HepG2 (cell line): ENCODE data around the gene FAM174B. TPM values are rescaled to one million over a fixed set of nuclear protein-coding genes. Genes with fewer than 3 reads are reported as not detected.
A peak's percentile ranks its signal among the peaks of the same experiment; 100 is the strongest.

Source experiments
- CHD4 ChIP-seq: fragments of 200-600 bp; sonication (generic); IDR thresholded peaks from 2 replicates; pipeline ENCODE4 v1.7.0; 2017; ENCODE audit warnings: mild to moderate bottlenecking, low read length, borderline replicate concordance
- DMAP1 ChIP-seq: IDR thresholded peaks from 2 replicates; pipeline ENCODE4 v1.6.1; 2016
- GZF1 ChIP-seq: sonication (generic); formaldehyde crosslinking; IDR thresholded peaks from 2 replicates; pipeline ENCODE4 v1.5.1; 2020; ENCODE audit warnings: mild to moderate bottlenecking, missing genetic modification reagents
- MYC ChIP-seq: sonication (generic); formaldehyde crosslinking; IDR thresholded peaks from 2 replicates; pipeline ENCODE4 v1.9.0; 2021; ENCODE audit warnings: missing genetic modification reagents, borderline replicate concordance
- NFE2 ChIP-seq: sonication (generic); formaldehyde crosslinking; IDR thresholded peaks from 2 replicates; pipeline ENCODE4 v1.4.0; 2020; ENCODE audit warnings: missing genetic modification reagents
- NKX3-1 ChIP-seq: sonication (generic); formaldehyde crosslinking; IDR thresholded peaks from 2 replicates; pipeline ENCODE4 v1.5.0; 2020; ENCODE audit warnings: missing genetic modification reagents
- PAF1 ChIP-seq: IDR thresholded peaks from 2 replicates; pipeline ENCODE4 v1.6.1; 2016; ENCODE audit warnings: missing genetic modification reagents, missing compliant biosample characterization
- PPARG ChIP-seq: conservative IDR thresholded peaks from 2 replicates; pipeline ENCODE4 v1.6.1; 2016; ENCODE audit warnings: missing biosample characterization, missing genetic modification reagents
- RBAK ChIP-seq: sonication (generic); formaldehyde crosslinking; IDR thresholded peaks from 2 replicates; pipeline ENCODE4 v1.5.1; 2020; ENCODE audit warnings: mild to moderate bottlenecking, missing genetic modification reagents
- ZNF124 ChIP-seq: sonication (generic); formaldehyde crosslinking; IDR thresholded peaks from 2 replicates; pipeline ENCODE4 v1.4.0; 2020; ENCODE audit warnings: missing genetic modification reagents
- ZNF432 ChIP-seq: sonication (generic); formaldehyde crosslinking; IDR thresholded peaks from 2 replicates; pipeline ENCODE4 v1.5.0; 2020; ENCODE audit warnings: missing genetic modification reagents, mild to moderate bottlenecking, borderline replicate concordance
- ZNF552 ChIP-seq: sonication (generic); formaldehyde crosslinking; IDR thresholded peaks from 2 replicates; pipeline ENCODE4 v1.9.0; 2022; ENCODE audit warnings: missing genetic modification reagents, mild to moderate bottlenecking, borderline replicate concordance
- ZNF557 ChIP-seq: sonication (generic); formaldehyde crosslinking; IDR thresholded peaks from 2 replicates; pipeline ENCODE4 v1.4.0; 2020; ENCODE audit warnings: missing genetic modification reagents
- ZNF709 ChIP-seq: sonication (generic); formaldehyde crosslinking; IDR thresholded peaks from 2 replicates; pipeline ENCODE4 v1.5.0; 2020; ENCODE audit warnings: mild to moderate bottlenecking, missing genetic modification reagents
- ZNF777 ChIP-seq: sonication (generic); formaldehyde crosslinking; IDR thresholded peaks from 2 replicates; pipeline ENCODE4 v1.4.0; 2020; ENCODE audit warnings: missing genetic modification reagents
- polyA plus RNA-seq, 8 experiments: library from polyadenylated mRNA; depleted of rRNA in 3 of 8; stranded (reverse) in 7 of 8; unstranded in 1 of 8; fragments of >200 nt; fragmentation: Illumina TruSeq in 4 of 8; extraction: Trizol in 4 of 8; gene quantifications; 2 replicates each; pipeline versions ENCODE4 v1.2.1 to v1.2.3, GENCODE V29; 2011 to 2016; ENCODE audit warnings: low read depth in 4 of 8, missing spikeins in 1 of 8, mixed read lengths in 1 of 8; ENCODE audit not compliant: insufficient read depth in 1 of 8
- total RNA-seq, 5 experiments: library from RNA; depleted of rRNA; stranded (reverse); fragments of >200 nt; fragmentation: Illumina TruSeq; extraction: Trizol; gene quantifications; 2 replicates each; pipeline ENCODE4 v1.2.3, GENCODE V29; 2016; ENCODE audit warnings: low read depth in 1 of 5
- TF ChIP-seq, protein P1 (sequence below): sonication (generic); formaldehyde crosslinking; IDR thresholded peaks from 2 replicates; pipeline ENCODE4 v1.5.1; 2020; ENCODE audit warnings: missing genetic modification reagents, mild to moderate bottlenecking, borderline replicate concordance
- TF ChIP-seq, protein P2 (sequence below): sonication (generic); formaldehyde crosslinking; IDR thresholded peaks from 2 replicates; pipeline ENCODE4 v1.4.0; 2020; ENCODE audit warnings: missing genetic modification reagents
- TF ChIP-seq, protein P3 (sequence below): sonication (generic); formaldehyde crosslinking; conservative IDR thresholded peaks from 2 replicates; pipeline ENCODE4 v1.8.1; 2023; ENCODE audit warnings: missing genetic modification reagents
- TF ChIP-seq, protein P4 (sequence below): sonication (generic); formaldehyde crosslinking; IDR thresholded peaks from 2 replicates; pipeline ENCODE4 v1.5.0; 2020; ENCODE audit warnings: mild to moderate bottlenecking, missing genetic modification reagents, borderline replicate concordance
- TF ChIP-seq, protein P5 (sequence below): sonication (generic); formaldehyde crosslinking; IDR thresholded peaks from 2 replicates; pipeline ENCODE4 v1.9.0; 2021; ENCODE audit warnings: missing genetic modification reagents, borderline replicate concordance

Gene FAM174B
- total and polyA plus RNA-seq, 2 of the 13 experiments (the other 11 are each of a cell fraction or from before 2014, with no cell fraction given): 0.90 to 2.1 TPM

DNA sequence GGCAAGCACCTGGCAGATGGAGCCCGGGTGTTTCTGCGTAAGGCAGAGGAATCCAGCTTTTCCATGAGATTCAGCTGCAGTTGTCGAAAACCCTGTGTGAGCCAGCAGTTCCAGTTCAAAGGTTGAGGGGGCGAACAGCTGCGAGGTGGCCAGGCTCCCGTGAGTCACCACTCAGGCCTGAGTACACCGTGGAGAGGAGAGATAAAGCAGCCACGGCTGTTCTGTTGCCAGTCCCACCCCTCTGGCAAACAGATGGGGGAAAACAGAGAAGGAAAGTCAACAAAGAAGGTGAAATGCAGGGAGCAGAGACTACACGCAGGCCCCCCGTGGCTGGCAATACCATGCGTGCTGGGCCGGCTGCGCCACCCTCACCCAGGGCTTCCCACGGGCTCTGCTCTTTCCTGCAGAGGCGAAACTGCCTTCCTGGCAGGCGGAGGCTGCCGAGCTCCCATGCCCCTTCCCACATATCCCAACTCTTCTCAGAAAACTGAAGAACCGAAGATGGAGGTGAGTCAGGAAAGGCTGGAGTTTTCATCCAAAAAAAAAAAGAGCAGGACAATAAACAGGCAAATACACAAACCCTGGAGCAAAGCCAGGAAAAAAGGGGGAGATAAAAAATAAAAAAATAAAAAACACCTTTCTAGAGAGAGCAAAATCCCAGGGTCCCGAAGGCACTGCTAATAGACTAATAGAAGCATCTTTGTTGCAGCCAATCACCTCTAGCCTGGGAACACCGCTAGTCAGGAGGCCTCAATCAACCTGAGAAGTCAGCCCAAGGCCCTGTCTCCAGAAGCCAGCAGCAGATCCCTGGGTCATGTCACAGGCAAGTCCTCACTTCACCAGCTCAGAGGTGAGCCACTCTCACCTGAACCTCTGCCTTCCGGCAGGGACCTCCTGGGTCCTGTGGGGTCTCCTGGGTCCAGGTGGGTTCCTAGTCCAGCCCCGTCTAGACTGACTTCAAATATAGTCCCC lies 37.7 kb downstream of the FAM174B start (continued):
- TF ChIP-seq ZNF552 (CRISPR knock-in tag): no peak
- TF ChIP-seq MYC (CRISPR knock-in tag): no peak
- no peak for TF ChIP-seq ZNF124
- TF ChIP-seq DMAP1: peak; percentile 42; the same call in 1 of the 2 replicates
- no peak; the same call in 1 of the 2 replicates for TF ChIP-seq ZNF777 (CRISPR knock-in tag)
- 0 out of 2 replicates have a peak, but pooled peaks have one; percentile 2 for TF ChIP-seq ZNF709 (CRISPR knock-in tag)
- TF ChIP-seq RBAK (CRISPR knock-in tag): no peak
- no peak; the same call in 1 of the 2 replicates for TF ChIP-seq PPARG (CRISPR knock-in tag)
- no peak for TF ChIP-seq ZNF432
- no peak; the same call in 1 of the 2 replicates for TF ChIP-seq NKX3-1 (CRISPR knock-in tag)
- TF ChIP-seq GZF1 (CRISPR knock-in tag): no peak
- TF ChIP-seq, protein P1, sequence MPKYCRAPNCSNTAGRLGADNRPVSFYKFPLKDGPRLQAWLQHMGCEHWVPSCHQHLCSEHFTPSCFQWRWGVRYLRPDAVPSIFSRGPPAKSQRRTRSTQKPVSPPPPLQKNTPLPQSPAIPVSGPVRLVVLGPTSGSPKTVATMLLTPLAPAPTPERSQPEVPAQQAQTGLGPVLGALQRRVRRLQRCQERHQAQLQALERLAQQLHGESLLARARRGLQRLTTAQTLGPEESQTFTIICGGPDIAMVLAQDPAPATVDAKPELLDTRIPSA (CRISPR knock-in tag): no peak
- TF ChIP-seq, protein P2, sequence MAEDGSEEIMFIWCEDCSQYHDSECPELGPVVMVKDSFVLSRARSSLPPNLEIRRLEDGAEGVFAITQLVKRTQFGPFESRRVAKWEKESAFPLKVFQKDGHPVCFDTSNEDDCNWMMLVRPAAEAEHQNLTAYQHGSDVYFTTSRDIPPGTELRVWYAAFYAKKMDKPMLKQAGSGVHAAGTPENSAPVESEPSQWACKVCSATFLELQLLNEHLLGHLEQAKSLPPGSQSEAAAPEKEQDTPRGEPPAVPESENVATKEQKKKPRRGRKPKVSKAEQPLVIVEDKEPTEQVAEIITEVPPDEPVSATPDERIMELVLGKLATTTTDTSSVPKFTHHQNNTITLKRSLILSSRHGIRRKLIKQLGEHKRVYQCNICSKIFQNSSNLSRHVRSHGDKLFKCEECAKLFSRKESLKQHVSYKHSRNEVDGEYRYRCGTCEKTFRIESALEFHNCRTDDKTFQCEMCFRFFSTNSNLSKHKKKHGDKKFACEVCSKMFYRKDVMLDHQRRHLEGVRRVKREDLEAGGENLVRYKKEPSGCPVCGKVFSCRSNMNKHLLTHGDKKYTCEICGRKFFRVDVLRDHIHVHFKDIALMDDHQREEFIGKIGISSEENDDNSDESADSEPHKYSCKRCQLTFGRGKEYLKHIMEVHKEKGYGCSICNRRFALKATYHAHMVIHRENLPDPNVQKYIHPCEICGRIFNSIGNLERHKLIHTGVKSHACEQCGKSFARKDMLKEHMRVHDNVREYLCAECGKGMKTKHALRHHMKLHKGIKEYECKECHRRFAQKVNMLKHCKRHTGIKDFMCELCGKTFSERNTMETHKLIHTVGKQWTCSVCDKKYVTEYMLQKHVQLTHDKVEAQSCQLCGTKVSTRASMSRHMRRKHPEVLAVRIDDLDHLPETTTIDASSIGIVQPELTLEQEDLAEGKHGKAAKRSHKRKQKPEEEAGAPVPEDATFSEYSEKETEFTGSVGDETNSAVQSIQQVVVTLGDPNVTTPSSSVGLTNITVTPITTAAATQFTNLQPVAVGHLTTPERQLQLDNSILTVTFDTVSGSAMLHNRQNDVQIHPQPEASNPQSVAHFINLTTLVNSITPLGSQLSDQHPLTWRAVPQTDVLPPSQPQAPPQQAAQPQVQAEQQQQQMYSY (CRISPR knock-in tag): peak; percentile 60; the same call in 1 of the 2 replicates
- no peak for TF ChIP-seq CHD4
- no peak for TF ChIP-seq PAF1
- TF ChIP-seq, protein P3, sequence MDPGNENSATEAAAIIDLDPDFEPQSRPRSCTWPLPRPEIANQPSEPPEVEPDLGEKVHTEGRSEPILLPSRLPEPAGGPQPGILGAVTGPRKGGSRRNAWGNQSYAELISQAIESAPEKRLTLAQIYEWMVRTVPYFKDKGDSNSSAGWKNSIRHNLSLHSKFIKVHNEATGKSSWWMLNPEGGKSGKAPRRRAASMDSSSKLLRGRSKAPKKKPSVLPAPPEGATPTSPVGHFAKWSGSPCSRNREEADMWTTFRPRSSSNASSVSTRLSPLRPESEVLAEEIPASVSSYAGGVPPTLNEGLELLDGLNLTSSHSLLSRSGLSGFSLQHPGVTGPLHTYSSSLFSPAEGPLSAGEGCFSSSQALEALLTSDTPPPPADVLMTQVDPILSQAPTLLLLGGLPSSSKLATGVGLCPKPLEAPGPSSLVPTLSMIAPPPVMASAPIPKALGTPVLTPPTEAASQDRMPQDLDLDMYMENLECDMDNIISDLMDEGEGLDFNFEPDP (CRISPR knock-in tag): no peak
- TF ChIP-seq ZNF557 (CRISPR knock-in tag): 0 out of 2 replicates have a peak, but pooled peaks have one; percentile 45
- TF ChIP-seq, protein P4, sequence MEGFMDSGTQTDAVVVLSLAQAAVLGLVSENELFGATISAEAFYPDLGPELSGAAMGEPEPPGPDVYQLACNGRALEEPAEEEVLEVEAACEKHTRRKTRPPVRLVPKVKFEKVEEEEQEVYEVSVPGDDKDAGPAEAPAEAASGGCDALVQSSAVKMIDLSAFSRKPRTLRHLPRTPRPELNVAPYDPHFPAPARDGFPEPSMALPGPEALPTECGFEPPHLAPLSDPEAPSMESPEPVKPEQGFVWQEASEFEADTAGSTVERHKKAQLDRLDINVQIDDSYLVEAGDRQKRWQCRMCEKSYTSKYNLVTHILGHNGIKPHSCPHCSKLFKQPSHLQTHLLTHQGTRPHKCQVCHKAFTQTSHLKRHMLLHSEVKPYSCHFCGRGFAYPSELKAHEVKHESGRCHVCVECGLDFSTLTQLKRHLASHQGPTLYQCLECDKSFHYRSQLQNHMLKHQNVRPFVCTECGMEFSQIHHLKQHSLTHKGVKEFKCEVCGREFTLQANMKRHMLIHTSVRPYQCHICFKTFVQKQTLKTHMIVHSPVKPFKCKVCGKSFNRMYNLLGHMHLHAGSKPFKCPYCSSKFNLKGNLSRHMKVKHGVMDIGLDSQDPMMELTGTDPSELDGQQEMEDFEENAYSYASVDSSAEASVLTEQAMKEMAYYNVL (CRISPR knock-in tag): peak; percentile 78; the same call in 1 of the 2 replicates
- no peak for TF ChIP-seq NFE2
- TF ChIP-seq, protein P5, sequence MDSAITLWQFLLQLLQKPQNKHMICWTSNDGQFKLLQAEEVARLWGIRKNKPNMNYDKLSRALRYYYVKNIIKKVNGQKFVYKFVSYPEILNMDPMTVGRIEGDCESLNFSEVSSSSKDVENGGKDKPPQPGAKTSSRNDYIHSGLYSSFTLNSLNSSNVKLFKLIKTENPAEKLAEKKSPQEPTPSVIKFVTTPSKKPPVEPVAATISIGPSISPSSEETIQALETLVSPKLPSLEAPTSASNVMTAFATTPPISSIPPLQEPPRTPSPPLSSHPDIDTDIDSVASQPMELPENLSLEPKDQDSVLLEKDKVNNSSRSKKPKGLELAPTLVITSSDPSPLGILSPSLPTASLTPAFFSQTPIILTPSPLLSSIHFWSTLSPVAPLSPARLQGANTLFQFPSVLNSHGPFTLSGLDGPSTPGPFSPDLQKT (CRISPR knock-in tag): no peak
